D721Med (cell line): ENCODE measurements around the gene TRIM33.

ENCODE experiments used
- DNase-seq: peaks from one replicate; pipeline ENCODE4 v3.0.0; 2011; ENCODE audit warnings: low spot score; ENCODE audit not compliant: insufficient read length
- FAIRE-seq: peaks from 2 replicates; lab custom pipeline; 2011; peaks lifted over from hg19 to GRCh38; lab: Jason Lieb, UNC
- CTCF ChIP-seq: IDR thresholded peaks from 2 replicates; pipeline ENCODE4 v1.5.1; 2012; ENCODE audit warnings: mild to moderate bottlenecking, control low read depth; ENCODE audit not compliant: insufficient read depth; ENCODE audit errors: missing control alignments

TRIM33 gene

GRCh38 chr1:114468710-114469468 is 42.1 kb downstream of the TRIM33 start:
- no peak for TF ChIP-seq CTCF
- FAIRE-seq (no peak), DNase-seq (no peak)

GRCh38 chr1:114468047-114468446 is 43.0 kb downstream of the TRIM33 start:
- no peak for DNase-seq
- FAIRE-seq, result no peak
- no peak for TF ChIP-seq CTCF

- TF ChIP-seq CTCF, result no peak
- no peak for DNase-seq
- no peak for FAIRE-seq
Measured at GRCh38 chr1:114467491-114467890, 43.5 kb downstream of the TRIM33 start.

- DNase-seq (no peak), FAIRE-seq (no peak)
Measured at GRCh38 chr1:114466334-114467014, 44.5 kb downstream of the TRIM33 start.

GRCh38 chr1:114462963-114463362 is 48.0 kb downstream of the TRIM33 start:
- TF ChIP-seq CTCF, result no peak
- no peak for FAIRE-seq
- no peak for DNase-seq

More at GRCh38 chr1:114466334-114467014, 44.5 kb downstream of the TRIM33 start:
- TF ChIP-seq CTCF, result no peak

- DNase-seq, result no peak
- no peak for FAIRE-seq
- no peak for TF ChIP-seq CTCF
Measured at GRCh38 chr1:114462341-114462740, 48.7 kb downstream of the TRIM33 start.

- FAIRE-seq, result no peak
- no peak for DNase-seq
- no peak for TF ChIP-seq CTCF
Measured at GRCh38 chr1:114458237-114458777, 52.7 kb downstream of the TRIM33 start.
